ACHN (cell line): ENCODE measurements around the gene RDH13.
"Not testable (repeated sequence)": the region's sequence is repeated elsewhere in the genome, so short reads cannot be mapped to it uniquely, and the experiment has no call there.

Source experiments
- DNase-seq: peaks from one replicate; pipeline ENCODE4 v3.0.0-alpha.2; 2015
- in situ Hi-C: cut with HindIII; loops from 2 replicates; pipeline ENCODE4 v1.10.0; 2017; ENCODE audit warnings: low sequenced_read_pairs, low pct_ligation_motif_present, low pct_unique_long_range_greater_than_20kb

Gene RDH13

GRCh38 chr19:55032976-55033643 is 29.8 kb downstream of the RDH13 start:
- DNase-seq, in situ Hi-C loops: not testable (repeated sequence)

- in situ Hi-C loops: no loop called here
Measured at GRCh38 chr19:55032170-55032800, 30.7 kb downstream of the RDH13 start.

GRCh38 chr19:55031178-55031577 is 31.8 kb downstream of the RDH13 start:
- no peak for DNase-seq
- in situ Hi-C loops: no loop called here

More at GRCh38 chr19:55032170-55032800, 30.7 kb downstream of the RDH13 start:
- no peak for DNase-seq

GRCh38 chr19:55028757-55029156 is 34.2 kb downstream of the RDH13 start:
- in situ Hi-C loops: no loop called here
- DNase-seq: no peak

- no peak for DNase-seq
- in situ Hi-C loops: no loop called here
Measured at GRCh38 chr19:55027472-55028337, 35.2 kb downstream of the RDH13 start.

GRCh38 chr19:55027140-55027471 is 35.8 kb downstream of the RDH13 start:
- DNase-seq, in situ Hi-C loops: not testable (repeated sequence)

GRCh38 chr19:55024111-55024510 is 38.8 kb downstream of the RDH13 start:
- no peak for DNase-seq
- in situ Hi-C loops: no loop called here

GRCh38 chr19:55020351-55020750 is 42.6 kb downstream of the RDH13 start:
- DNase-seq, in situ Hi-C loops: not testable (repeated sequence)

GRCh38 chr19:55018633-55019032 is 44.3 kb downstream of the RDH13 start:
- DNase-seq: no peak
- in situ Hi-C loops: no loop called here

GRCh38 chr19:55018216-55018615 is 44.7 kb downstream of the RDH13 start:
- in situ Hi-C loops: no loop called here
- DNase-seq: no peak

- in situ Hi-C loops: no loop called here
Measured at GRCh38 chr19:55016017-55016416, 46.9 kb downstream of the RDH13 start.

GRCh38 chr19:55015126-55015525 is 47.8 kb downstream of the RDH13 start:
- DNase-seq: no peak
- in situ Hi-C loops: no loop called here

More at GRCh38 chr19:55016017-55016416, 46.9 kb downstream of the RDH13 start:
- DNase-seq: no peak

GRCh38 chr19:55014714-55015113 is 48.2 kb downstream of the RDH13 start:
- in situ Hi-C loops: no loop called here
- no peak for DNase-seq

GRCh38 chr19:55013596-55013995 is 49.4 kb downstream of the RDH13 start:
- in situ Hi-C loops: no loop called here
- DNase-seq: no peak

- DNase-seq: no peak
- in situ Hi-C loops: no loop called here
Measured at GRCh38 chr19:55012306-55012705, 50.6 kb downstream of the RDH13 start.

GRCh38 chr19:55010561-55010960 is 52.4 kb downstream of the RDH13 start:
- DNase-seq, in situ Hi-C loops: not testable (repeated sequence)

- DNase-seq, in situ Hi-C loops: not testable (repeated sequence)
Measured at GRCh38 chr19:55008781-55009180, 54.2 kb downstream of the RDH13 start.

- in situ Hi-C loops, DNase-seq: not testable (repeated sequence)
Measured at GRCh38 chr19:55008189-55008588, 54.8 kb downstream of the RDH13 start.

GRCh38 chr19:55007537-55007936 is 55.4 kb downstream of the RDH13 start:
- in situ Hi-C loops: not testable (repeated sequence)

More at GRCh38 chr19:55007537-55007936, 55.4 kb downstream of the RDH13 start:
- DNase-seq: not testable (repeated sequence)
